ENCODE data around the gene TNPO1.
A peak's percentile ranks its signal among the peaks of the same experiment; 100 is the strongest.

Gene TNPO1

GRCh38 chr5:72818866-72819534 lies 2.5 kb downstream of the TNPO1 start:
- DNase-seq = peak; percentile 36

GRCh38 chr5:72821776-72822175 lies 5.3 kb downstream of the TNPO1 start:
- DNase-seq = no peak

- DNase-seq = no peak
Measured at GRCh38 chr5:72822944-72823343, 6.5 kb downstream of the TNPO1 start.

- DNase-seq = no peak
Measured at GRCh38 chr5:72829707-72830106, 13.2 kb downstream of the TNPO1 start.

- no peak for DNase-seq
Measured at GRCh38 chr5:72830362-72830761, 13.9 kb downstream of the TNPO1 start.

- no peak for DNase-seq
Measured at GRCh38 chr5:72831685-72832084, 15.2 kb downstream of the TNPO1 start.

- no peak for DNase-seq
Measured at GRCh38 chr5:72834924-72835323, 18.5 kb downstream of the TNPO1 start.

- no peak for DNase-seq
Measured at GRCh38 chr5:72835633-72836032, 19.2 kb downstream of the TNPO1 start.

GRCh38 chr5:72836810-72837209 lies 20.3 kb downstream of the TNPO1 start:
- no peak for DNase-seq

GRCh38 chr5:72837524-72838096 lies 21.1 kb downstream of the TNPO1 start:
- DNase-seq = no peak

- DNase-seq = no peak
Measured at GRCh38 chr5:72840041-72840440, 23.6 kb downstream of the TNPO1 start.

GRCh38 chr5:72841756-72842535 lies 25.5 kb downstream of the TNPO1 start:
- no peak for DNase-seq

GRCh38 chr5:72842816-72843215 lies 26.4 kb downstream of the TNPO1 start:
- no peak for DNase-seq

GRCh38 chr5:72844218-72844603 lies 27.8 kb downstream of the TNPO1 start:
- DNase-seq = no peak

GRCh38 chr5:72845889-72846288 lies 29.4 kb downstream of the TNPO1 start:
- no peak for DNase-seq

- DNase-seq = no peak
Measured at GRCh38 chr5:72846483-72846882, 30.0 kb downstream of the TNPO1 start.

GRCh38 chr5:72847439-72847838 lies 31.0 kb downstream of the TNPO1 start:
- DNase-seq = no peak

GRCh38 chr5:72847989-72848473 lies 31.6 kb downstream of the TNPO1 start:
- peak; percentile 74 for DNase-seq

- DNase-seq = peak; percentile 15
Measured at GRCh38 chr5:72848474-72849428, 32.3 kb downstream of the TNPO1 start.

- no peak for DNase-seq
Measured at GRCh38 chr5:72849546-72849945, 33.1 kb downstream of the TNPO1 start.

GRCh38 chr5:72850113-72850512 lies 33.7 kb downstream of the TNPO1 start:
- no peak for DNase-seq

GRCh38 chr5:72852356-72852755 lies 35.9 kb downstream of the TNPO1 start:
- DNase-seq = no peak

GRCh38 chr5:72854419-72854818 lies 38.0 kb downstream of the TNPO1 start:
- DNase-seq = no peak

All from SHP77 treated with DMSO at 0.1 percent for 48 hours (cell line).